GM19463 (cell line): ENCODE measurements around the gene KRT35.

Source experiments
- ATAC-seq: cut with Tn5 transposase; IDR thresholded peaks from one replicate; pipeline ENCODE4 v1.9.1; 2021; ENCODE audit warnings: mild to moderate bottlenecking, moderate library complexity; ENCODE audit not compliant: unreplicated experiment

KRT35 gene

GRCh38 chr17:41512546-41513167, 31.7 kb upstream of the KRT35 start:
- ATAC-seq: no peak

- no peak for ATAC-seq
Observed at GRCh38 chr17:41511716-41512115, 30.8 kb upstream of the KRT35 start.

- ATAC-seq: no peak
Observed at GRCh38 chr17:41511116-41511515, 30.2 kb upstream of the KRT35 start.

- no peak for ATAC-seq
Observed at GRCh38 chr17:41510251-41511065, 29.5 kb upstream of the KRT35 start.

- no peak for ATAC-seq
Observed at GRCh38 chr17:41507315-41507880, 26.4 kb upstream of the KRT35 start.

- ATAC-seq: no peak
Observed at GRCh38 chr17:41505809-41506767, 25.1 kb upstream of the KRT35 start.

GRCh38 chr17:41505007-41505808, 24.3 kb upstream of the KRT35 start, which contains the start of gene KRT13:
Gene KRT13 (minus strand): TSS chr17:41505612. CDS start chr17:41505550, 62 bp downstream.
- ATAC-seq: no peak

GRCh38 chr17:41504246-41504977, 23.5 kb upstream of the KRT35 start:
- no peak for ATAC-seq

- no peak for ATAC-seq
Observed at GRCh38 chr17:41503202-41503601, 22.3 kb upstream of the KRT35 start.

GRCh38 chr17:41500131-41500911, 19.4 kb upstream of the KRT35 start:
- ATAC-seq: no peak

- no peak for ATAC-seq
Observed at GRCh38 chr17:41499714-41500113, 18.8 kb upstream of the KRT35 start.

- ATAC-seq: no peak
Observed at GRCh38 chr17:41498276-41498675, 17.3 kb upstream of the KRT35 start.

- ATAC-seq: peak; percentile 83
Observed at GRCh38 chr17:41496803-41497484, 16.0 kb upstream of the KRT35 start.

GRCh38 chr17:41494524-41494923, 13.6 kb upstream of the KRT35 start:
- no peak for ATAC-seq

GRCh38 chr17:41492771-41493170, 11.8 kb upstream of the KRT35 start:
- ATAC-seq: no peak

- ATAC-seq: no peak
Observed at GRCh38 chr17:41492351-41492750, 11.4 kb upstream of the KRT35 start.

GRCh38 chr17:41491476-41491875, 10.5 kb upstream of the KRT35 start:
- ATAC-seq: no peak
